B cell (primary cell): ENCODE results near the gene MYOM1. TPM values are rescaled to one million over a fixed set of nuclear protein-coding genes. Genes with fewer than 3 reads are reported as not detected.

ENCODE experiments used
- ATAC-seq: fragments of 200-7000 bp; cut with Tn5 transposase; one replicate; pipeline ENCODE4 v1.10.0; 2021; ENCODE audit warnings: low read depth, mild to moderate bottlenecking, moderate number of reproducible peaks, moderate library complexity
- CTCF ChIA-PET: fragments of 350-600 bp; sonication (Branson Sonifier 250); formaldehyde crosslinking; loops from one replicate; lab custom pipeline; 2021; ENCODE audit warnings: antibody characterized with exemption, inconsistent platforms; lab: Charles Lee
- POLR2A ChIA-PET: fragments of 350-600 bp; sonication (Branson Sonifier 250); formaldehyde crosslinking; loops from one replicate; lab custom pipeline; 2021; ENCODE audit warnings: antibody characterized with exemption; lab: Charles Lee
- DNase-seq: peaks from one replicate; pipeline ENCODE4 v3.0.0; 2013
- H2AFZ ChIP-seq: 2 replicates; pipeline ENCODE4 v1.6.1; 2012; ENCODE audit warnings: mild to moderate bottlenecking, low read depth, low read length; ENCODE audit not compliant: insufficient read depth, poor library complexity, severe bottlenecking
- H3K27ac ChIP-seq, 2 donors: 1 replicate in 1 of 2; 2 replicates in 1 of 2; pipeline ENCODE4 v1.5.1; 2012 to 2013; ENCODE audit warnings: low read length in 2 of 2, mild to moderate bottlenecking in 2 of 2, moderate library complexity in 1 of 2
- H3K27me3 ChIP-seq, 4 experiments: fragments of 200-600 bp in 1 of 4; sonication (generic) in 1 of 4; replicated peaks in 1 of 4; 1 replicate in 2 of 4; 2 replicates in 2 of 4; pipeline versions ENCODE4 v1.6.1 to v1.7.0; 2013 to 2016; ENCODE audit warnings: low read length in 3 of 4, mild to moderate bottlenecking in 2 of 4, mixed read lengths in 1 of 4, moderate library complexity in 1 of 4; ENCODE audit not compliant: insufficient read depth in 4 of 4, control insufficient read depth in 3 of 4; ENCODE audit errors: control extremely low read depth in 1 of 4
- H3K36me3 ChIP-seq, 2 experiments: replicated peaks in 1 of 2; 1 replicate in 1 of 2; 2 replicates in 1 of 2; pipeline versions ENCODE4 v1.6.1 to v1.7.1; 2013; ENCODE audit warnings: low read length in 1 of 2; ENCODE audit not compliant: insufficient read depth in 2 of 2, control insufficient read depth in 1 of 2; ENCODE audit errors: control extremely low read depth in 1 of 2, extremely low read depth in 1 of 2
- H3K4me1 ChIP-seq, 2 donors: fragments of 200-600 bp in 1 of 2; sonication (generic) in 1 of 2; 1 replicate in 1 of 2; 2 replicates in 1 of 2; pipeline versions ENCODE4 v1.5.1 to v1.6.1; 2013 to 2017; ENCODE audit warnings: low read length in 2 of 2; ENCODE audit not compliant: control insufficient read depth in 2 of 2, insufficient read depth in 2 of 2
- H3K4me2 ChIP-seq: replicated peaks from 2 replicates; pipeline ENCODE3; 2012; ENCODE audit warnings: mild to moderate bottlenecking, low read depth, low read length; ENCODE audit not compliant: poor library complexity, severe bottlenecking
- H3K4me3 ChIP-seq, 5 experiments: fragments of 200-600 bp in 1 of 5; sonication (generic) in 1 of 5; 1 replicate in 3 of 5; 2 replicates in 2 of 5; pipeline versions ENCODE4 v1.5.1 to v1.7.0; 2011 to 2016; ENCODE audit warnings: low read length in 4 of 5, mild to moderate bottlenecking in 4 of 5, low read depth in 2 of 5, control low read depth in 1 of 5, moderate library complexity in 1 of 5; ENCODE audit not compliant: insufficient read depth in 1 of 5; ENCODE audit errors: control extremely low read depth in 1 of 5, extremely low read depth in 1 of 5
- H3K79me2 ChIP-seq: fragments of 200-600 bp; sonication (generic); one replicate; pipeline ENCODE4 v1.6.0; 2016; ENCODE audit warnings: low read length; ENCODE audit not compliant: control insufficient read depth, insufficient read depth
- H3K9ac ChIP-seq: fragments of 200-600 bp; sonication (generic); 2 replicates; pipeline ENCODE4 v1.6.1; 2017; ENCODE audit warnings: mild to moderate bottlenecking, low read length, moderate library complexity
- H3K9me3 ChIP-seq, 3 donors: one replicate each; pipeline versions ENCODE4 v1.6.1 to v1.7.1; 2013; ENCODE audit warnings: low read length in 2 of 3; ENCODE audit not compliant: control insufficient read depth in 2 of 3, insufficient read depth in 1 of 3; ENCODE audit errors: control extremely low read depth in 1 of 3
- H4K20me1 ChIP-seq: 2 replicates; pipeline ENCODE4 v1.6.0; 2012; ENCODE audit warnings: mild to moderate bottlenecking, low read length; ENCODE audit not compliant: insufficient read depth, control insufficient read depth, poor library complexity, severe bottlenecking
- H3K27ac Mint-ChIP-seq: one replicate; pipeline ENCODE4 v1.8.0; 2021; ENCODE audit warnings: mixed read lengths
- H3K27me3 Mint-ChIP-seq: one replicate; pipeline ENCODE4 v1.8.0; 2021; ENCODE audit warnings: mixed read lengths
- H3K4me1 Mint-ChIP-seq: one replicate; pipeline ENCODE4 v1.8.0; 2021; ENCODE audit warnings: mixed read lengths
- H3K4me3 Mint-ChIP-seq: one replicate; pipeline ENCODE4 v1.8.0; 2021; ENCODE audit warnings: mixed read lengths
- H3K9me3 Mint-ChIP-seq: one replicate; pipeline ENCODE4 v1.8.0; 2022; ENCODE audit warnings: mixed read lengths; ENCODE audit not compliant: insufficient read depth
- EZH2 ChIP-seq: IDR thresholded peaks from 2 replicates; pipeline ENCODE4 v1.6.1; 2012; ENCODE audit warnings: borderline replicate concordance, low read depth, mild to moderate bottlenecking, moderate library complexity, low read length; ENCODE audit not compliant: insufficient read depth, poor library complexity, severe bottlenecking
- WGBS: methylation state at CpG from one replicate; pipeline ENCODE4 v1.1.5; 2013; ENCODE audit warnings: missing lambda C conversion rate; ENCODE audit not compliant: insufficient coverage; 5-methylcytosine and 5-hydroxymethylcytosine counted together
- intact Hi-C: fragments of 100-400 bp; cut with micrococcal nuclease; formaldehyde crosslinking; loops from one replicate; pipeline ENCODE4 v1.10.0; 2022
- polyA plus RNA-seq: library from polyadenylated mRNA; depleted of rRNA; stranded (reverse); fragments of >200 nt; gene quantifications from 2 replicates; pipeline ENCODE4 v1.2.3, GENCODE V29; 2012
- total RNA-seq, 2 donors: library from RNA; stranded (reverse); fragments of 120-200 nt in 1 of 2; gene quantifications; 1 replicate in 1 of 2; 2 replicates in 1 of 2; pipeline versions ENCODE4 v1.2.3 to v1.2.4, GENCODE V29; 2013 to 2022
- TF ChIP-seq, protein P1 (sequence below): fragments of 200-600 bp; IDR thresholded peaks from one replicate; pipeline ENCODE4 v1.8.0; 2022; ENCODE audit warnings: antibody characterized with exemption, mild to moderate bottlenecking

The MYOM1 gene
- total and polyA plus RNA-seq, 2 donors (not counting 1 experiment from before 2014, with no cell fraction given) = 1.5 to 12.8 TPM

DNA sequence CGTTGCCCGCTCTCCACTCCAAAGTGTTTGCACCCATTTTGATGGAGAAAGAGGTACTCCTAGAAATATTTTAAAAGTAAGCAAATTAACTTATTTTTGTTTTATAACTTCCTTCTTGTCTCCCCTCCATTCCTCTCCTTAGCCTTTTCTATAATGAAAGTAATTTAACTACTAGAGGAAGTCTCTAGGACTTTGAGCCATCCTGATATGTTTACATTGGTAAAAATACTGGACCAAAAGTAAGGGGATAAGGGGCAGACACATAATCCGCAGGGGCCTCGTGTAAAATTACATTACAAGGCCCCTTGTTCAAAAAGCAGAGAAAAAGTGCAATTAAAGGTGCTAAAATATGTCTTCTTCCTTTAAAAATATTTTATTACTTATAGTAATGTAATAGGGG is 55.4 kb downstream of the MYOM1 start:
- no peak overlapping the region for H2AFZ ChIP-seq
- no peaks in the 10 kb centered on the region for H3K36me3 ChIP-seq
- no peak for DNase-seq
- TF ChIP-seq, protein P1, sequence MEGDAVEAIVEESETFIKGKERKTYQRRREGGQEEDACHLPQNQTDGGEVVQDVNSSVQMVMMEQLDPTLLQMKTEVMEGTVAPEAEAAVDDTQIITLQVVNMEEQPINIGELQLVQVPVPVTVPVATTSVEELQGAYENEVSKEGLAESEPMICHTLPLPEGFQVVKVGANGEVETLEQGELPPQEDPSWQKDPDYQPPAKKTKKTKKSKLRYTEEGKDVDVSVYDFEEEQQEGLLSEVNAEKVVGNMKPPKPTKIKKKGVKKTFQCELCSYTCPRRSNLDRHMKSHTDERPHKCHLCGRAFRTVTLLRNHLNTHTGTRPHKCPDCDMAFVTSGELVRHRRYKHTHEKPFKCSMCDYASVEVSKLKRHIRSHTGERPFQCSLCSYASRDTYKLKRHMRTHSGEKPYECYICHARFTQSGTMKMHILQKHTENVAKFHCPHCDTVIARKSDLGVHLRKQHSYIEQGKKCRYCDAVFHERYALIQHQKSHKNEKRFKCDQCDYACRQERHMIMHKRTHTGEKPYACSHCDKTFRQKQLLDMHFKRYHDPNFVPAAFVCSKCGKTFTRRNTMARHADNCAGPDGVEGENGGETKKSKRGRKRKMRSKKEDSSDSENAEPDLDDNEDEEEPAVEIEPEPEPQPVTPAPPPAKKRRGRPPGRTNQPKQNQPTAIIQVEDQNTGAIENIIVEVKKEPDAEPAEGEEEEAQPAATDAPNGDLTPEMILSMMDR = no peak
- TF ChIP-seq EZH2 = no peak
- no peak overlapping the region for H3K9ac ChIP-seq
- ATAC-seq = no peak
- CTCF ChIA-PET = no interaction called here
- H3K27ac Mint-ChIP-seq = no peak overlapping the region
- no peaks in the 10 kb centered on the region for H3K79me2 ChIP-seq
- no peaks in the 10 kb centered on the region for H3K27me3 Mint-ChIP-seq
- WGBS = no CpG with 5 or more reads among the region's 4 CpGs
- no peaks in the 10 kb centered on the region for H3K4me1 Mint-ChIP-seq
- H3K27me3 ChIP-seq = no peaks in the 10 kb centered on the region
- no peaks in the 10 kb centered on the region for H3K4me1 ChIP-seq
- H4K20me1 ChIP-seq = no peaks in the 10 kb centered on the region
- H3K4me2 ChIP-seq = no peak overlapping the region
- H3K27ac ChIP-seq = no peak overlapping the region
- POLR2A ChIA-PET = no interaction called here
- no peak overlapping the region for H3K4me3 Mint-ChIP-seq
- H3K9me3 ChIP-seq = no peaks in the 10 kb centered on the region
- no peaks in the 10 kb centered on the region for H3K9me3 Mint-ChIP-seq
- intact Hi-C loops = no loop called here
- no peak overlapping the region for H3K4me3 ChIP-seq

DNA sequence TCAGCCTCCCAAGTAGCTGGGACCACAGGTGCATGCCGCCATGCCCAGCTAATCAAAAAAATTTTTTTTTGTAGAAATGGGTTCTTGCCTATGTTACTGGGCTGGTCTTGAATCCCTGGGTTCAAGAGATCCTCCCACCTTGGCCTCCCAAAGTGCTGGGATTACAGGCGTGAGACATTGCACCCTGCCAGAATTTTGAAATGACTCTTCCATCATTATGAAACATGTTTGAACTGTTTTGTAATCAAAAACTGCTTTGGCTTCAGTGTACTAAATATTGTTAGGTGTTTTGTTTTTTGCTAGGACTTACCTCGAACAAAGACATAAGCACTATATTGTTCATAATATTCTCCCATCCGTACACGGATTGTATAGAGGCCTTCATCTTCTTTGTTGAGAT is 55.8 kb downstream of the MYOM1 start:
- ChIA-PET POLR2A (interaction anchor here (0.6 kb wide), 1 partner anchor 159 kb away, joined by 3 read pairs; no protein-coding TSS in a partner anchor), CTCF (no interaction called here)
- no peaks in the 10 kb centered on the region for H3K36me3 ChIP-seq
- no peaks in the 10 kb centered on the region for H3K4me1 ChIP-seq
- no peak overlapping the region for H3K27ac ChIP-seq
- no peak for DNase-seq
- no peaks in the 10 kb centered on the region for H3K79me2 ChIP-seq
- H3K4me3 ChIP-seq = no peak overlapping the region
- no peak for ATAC-seq
- Mint-ChIP-seq H3K27me3 (no peaks in the 10 kb centered on the region), H3K9me3 (no peaks in the 10 kb centered on the region), H3K27ac (no peak overlapping the region), H3K4me1 (no peaks in the 10 kb centered on the region), H3K4me3 (no peak overlapping the region)
- H4K20me1 ChIP-seq = no peaks in the 10 kb centered on the region
- no peak overlapping the region for H3K9ac ChIP-seq
- intact Hi-C loops = no loop called here
- no CpG with 5 or more reads among the region's 5 CpGs for WGBS
- TF ChIP-seq, protein P1 = no peak
- no peak for TF ChIP-seq EZH2
- no peak overlapping the region for H3K4me2 ChIP-seq
- H3K9me3 ChIP-seq = no peaks in the 10 kb centered on the region
- H3K27me3 ChIP-seq = no peaks in the 10 kb centered on the region
- no peak overlapping the region for H2AFZ ChIP-seq
